ENCODE measurements around the gene TRIM49D1. TPM values are rescaled to one million over a fixed set of nuclear protein-coding genes. Genes with fewer than 3 reads are reported as not detected.

Gene TRIM49D1
- not detected in 2 replicates for total RNA-seq

GRCh38 chr11:89922195-89922660, at the start of gene TRIM49D1:
TRIM49D1 (minus strand) TSS chr11:89922245; CDS start chr11:89917710, 4,535 bp downstream.

DNA sequence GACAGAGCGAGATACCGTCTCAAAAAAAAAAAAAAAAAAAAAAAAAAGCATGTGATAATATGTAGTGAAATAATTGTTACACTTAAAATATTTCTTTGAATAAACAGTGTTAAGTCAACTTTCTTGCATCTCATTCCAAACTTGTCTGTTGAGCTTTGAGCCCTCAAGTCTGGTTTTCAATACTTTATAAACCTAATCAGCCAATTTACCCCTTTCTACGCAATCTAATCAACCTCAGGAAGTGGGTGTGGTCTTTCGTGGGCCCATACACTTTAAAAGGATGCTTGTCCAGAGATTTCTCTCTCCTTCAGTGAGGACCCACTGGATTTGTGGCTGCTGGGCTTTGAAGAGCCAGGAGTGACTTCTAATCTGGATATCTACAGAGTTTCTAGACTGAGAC, 43.7 kb upstream of the TRIM49D1 start, which contains the start of gene TRIM64:
Gene TRIM64, plus strand, starts transcription at position 301 of the 400 bp plus-strand sequence. CDS start 2,467 bp downstream, outside the sequence.

GRCh38 chr11:89923764-89924163, 1.7 kb upstream of the TRIM49D1 start, which contains the start of gene TRIM49D2:
TRIM49D2 (plus strand) TSS chr11:89924064; CDS start chr11:89926762, 2,698 bp downstream.

Other genes with a start within 250 kb of the TRIM49D1 start
- gene TRIM77, start 211.9 kb downstream of the TRIM49D1 start, total RNA-seq = not detected in 2 replicates
- gene TRIM49, start 113.7 kb downstream of the TRIM49D1 start, total RNA-seq = not detected in 2 replicates
- not detected in 2 replicates for gene TRIM64B, start 43.8 kb downstream of the TRIM49D1 start, total RNA-seq
- not detected in 2 replicates for gene TRIM49D2, start 1.8 kb upstream of the TRIM49D1 start, total RNA-seq
- not detected in 2 replicates for gene TRIM64, start 43.8 kb upstream of the TRIM49D1 start, total RNA-seq
- gene TRIM49C, start 108.9 kb upstream of the TRIM49D1 start, total RNA-seq = not detected in 2 replicates
- gene UBTFL1, start 163.7 kb upstream of the TRIM49D1 start, total RNA-seq = not detected in 2 replicates
- gene NAALAD2, start 212.4 kb upstream of the TRIM49D1 start, total RNA-seq = 2.0 and 2.5 TPM in 2 replicates

Measured in smooth muscle cell of trachea (primary cell).